SKM-1 treated with dmso at 0.1 percent for 144 hours (cell line): Measurements from ENCODE around the gene RGL1.
A peak's percentile ranks its signal among the peaks of the same experiment; 100 is the strongest.
"Not testable (repeated sequence)": the region's sequence is repeated elsewhere in the genome, so short reads cannot be mapped to it uniquely, and the experiment has no call there.

Source experiments
- DNase-seq: peaks from one replicate; lab custom pipeline; 2025; ENCODE audit not compliant: unreplicated experiment; lab: John Stamatoyannopoulos, UW

The RGL1 gene

GRCh38 chr1:183783767-183784637 is 20.9 kb upstream of the RGL1 start:
- no peak for DNase-seq

GRCh38 chr1:183785921-183786320 is 19.0 kb upstream of the RGL1 start:
- not testable (repeated sequence) for DNase-seq

- DNase-seq: no peak
Observed at GRCh38 chr1:183787704-183788103, 17.2 kb upstream of the RGL1 start.

GRCh38 chr1:183791319-183791718 is 13.6 kb upstream of the RGL1 start:
- DNase-seq: no peak

- DNase-seq: peak; percentile 47
Observed at GRCh38 chr1:183792300-183792699, 12.6 kb upstream of the RGL1 start.

- DNase-seq: no peak
Observed at GRCh38 chr1:183794088-183794487, 10.8 kb upstream of the RGL1 start.

- no peak for DNase-seq
Observed at GRCh38 chr1:183800449-183800848, 4.5 kb upstream of the RGL1 start.

- DNase-seq: no peak
Observed at GRCh38 chr1:183801649-183802048, 3.3 kb upstream of the RGL1 start.

- no peak for DNase-seq
Observed at GRCh38 chr1:183804387-183804786, 533 bp upstream of the RGL1 start.

- DNase-seq: no peak
Observed at GRCh38 chr1:183806125-183806524, 1.2 kb downstream of the RGL1 start.

GRCh38 chr1:183806675-183807074 is 1.8 kb downstream of the RGL1 start:
- DNase-seq: no peak

- no peak for DNase-seq
Observed at GRCh38 chr1:183807549-183808168, 2.7 kb downstream of the RGL1 start.

- DNase-seq: no peak
Observed at GRCh38 chr1:183808296-183809027, 3.5 kb downstream of the RGL1 start.

- peak; percentile 76 for DNase-seq
Observed at GRCh38 chr1:183810121-183810520, 5.2 kb downstream of the RGL1 start.

GRCh38 chr1:183810756-183811544 is 6.0 kb downstream of the RGL1 start:
- DNase-seq: no peak

- no peak for DNase-seq
Observed at GRCh38 chr1:183812128-183812527, 7.2 kb downstream of the RGL1 start.

- no peak for DNase-seq
Observed at GRCh38 chr1:183812686-183813569, 8.0 kb downstream of the RGL1 start.

- DNase-seq: peak; percentile 49
Observed at GRCh38 chr1:183814121-183814681, 9.3 kb downstream of the RGL1 start.

GRCh38 chr1:183816110-183816509 is 11.2 kb downstream of the RGL1 start:
- no peak for DNase-seq
